ENCODE measurements around the gene IFIT2. TPM values are rescaled to one million over a fixed set of nuclear protein-coding genes. Genes with fewer than 3 reads are reported as not detected.
"Not testable (repeated sequence)": the region's sequence is repeated elsewhere in the genome, so short reads cannot be mapped to it uniquely, and the experiment has no call there.

The IFIT2 gene
- polyA plus RNA-seq, 6 donors from 2014 or later = 9.4 to 22.7 (median 14.0) TPM

- peaks cover 0 to 18% of the 10 kb centered on the region in 2 donors for H3K36me3 Mint-ChIP-seq
- ATAC-seq (ENCODE audit: low read depth in 2 of 2); DNase-seq; H3K9me3 Mint-ChIP-seq; H3K27ac Mint-ChIP-seq; H3K4me3 Mint-ChIP-seq; H3K27me3 Mint-ChIP-seq; H3K4me1 Mint-ChIP-seq: not testable (repeated sequence)
These were observed 16.2 kb downstream of the IFIT2 start for GRCh38 chr10:89318047-89318446.

GRCh38 chr10:89325081-89325480 lies 23.2 kb downstream of the IFIT2 start:
- not testable (repeated sequence) for H3K9me3 Mint-ChIP-seq; ATAC-seq (ENCODE audit: low read depth in 2 of 2); DNase-seq; H3K36me3 Mint-ChIP-seq; H3K27me3 Mint-ChIP-seq; H3K27ac Mint-ChIP-seq
- Mint-ChIP-seq H3K4me3 (peak overlapping the region in 1 of 8 donors; percentile 61), H3K4me1 (peaks cover 17 to 37% (median 35%) of the 10 kb centered on the region in 3 donors)

- H3K4me3 Mint-ChIP-seq = peak overlapping the region in 3 of 8 donors; percentile 4 to 61 (median 9)
These were observed 24.0 kb downstream of the IFIT2 start for GRCh38 chr10:89325856-89326255.

GRCh38 chr10:89327803-89328441 lies 26.1 kb downstream of the IFIT2 start, which contains the start of gene IFIT3:
Gene IFIT3, plus strand, starts transcription at chr10:89327997. Its CDS starts 77 bp downstream, at chr10:89328074.
- Mint-ChIP-seq H3K9me3 (no peaks in the 10 kb centered on the region), H3K36me3 (no peaks in the 10 kb centered on the region), H3K4me1 (peaks cover 27 to 58% (median 50%) of the 10 kb centered on the region in 3 donors), H3K27ac (peak within 1 kb of the TSS; percentile 57 to 93 (median 84)), H3K27me3 (no peaks in the 10 kb centered on the region), H3K4me3 (peak within 1 kb of the TSS; percentile 80 to 98 (median 87))
- DNase-seq (peak; percentile 42), ATAC-seq (ENCODE audit: low read depth in 2 of 2) (peak; percentile 40)

More at GRCh38 chr10:89325856-89326255, 24.0 kb downstream of the IFIT2 start:
- not testable (repeated sequence) for H3K9me3 Mint-ChIP-seq; ATAC-seq (ENCODE audit: low read depth in 2 of 2); H3K27me3 Mint-ChIP-seq; H3K36me3 Mint-ChIP-seq; DNase-seq
- Mint-ChIP-seq H3K4me1 (peaks cover 17 to 41% (median 40%) of the 10 kb centered on the region in 3 donors), H3K27ac (peak overlapping the region in 1 of 6 donors; percentile 15)

GRCh38 chr10:89329151-89329550 lies 27.3 kb downstream of the IFIT2 start:
- ATAC-seq (ENCODE audit: low read depth in 2 of 2) (no peak), DNase-seq (no peak)
- Mint-ChIP-seq H3K4me1 (peaks cover 34 to 70% (median 62%) of the 10 kb centered on the region in 3 donors), H3K27ac (peak overlapping the region in 3 of 6 donors; percentile 33 to 89 (median 79)), H3K27me3 (no peaks in the 10 kb centered on the region), H3K36me3 (no peaks in the 10 kb centered on the region), H3K9me3 (no peaks in the 10 kb centered on the region), H3K4me3 (peak overlapping the region in 4 of 8 donors; percentile 54 to 98 (median 76))

GRCh38 chr10:89330014-89330413 lies 28.2 kb downstream of the IFIT2 start:
- not testable (repeated sequence) for H3K9me3 Mint-ChIP-seq; H3K27me3 Mint-ChIP-seq; DNase-seq; H3K36me3 Mint-ChIP-seq; ATAC-seq (ENCODE audit: low read depth in 2 of 2)
- peaks cover 35 to 76% (median 62%) of the 10 kb centered on the region in 3 donors for H3K4me1 Mint-ChIP-seq
- peak overlapping the region; percentile 63 to 93 (median 76) for H3K27ac Mint-ChIP-seq
- H3K4me3 Mint-ChIP-seq = peak overlapping the region in 6 of 8 donors; percentile 23 to 80 (median 34)

- no peak for ATAC-seq (ENCODE audit: low read depth in 2 of 2)
- H3K36me3 Mint-ChIP-seq = no peaks in the 10 kb centered on the region
- peak overlapping the region in 6 of 8 donors; percentile 22 to 80 (median 48) for H3K4me3 Mint-ChIP-seq
- no peaks in the 10 kb centered on the region for H3K27me3 Mint-ChIP-seq
- no peak for DNase-seq
- H3K27ac Mint-ChIP-seq = peak overlapping the region in 4 of 6 donors; percentile 73 to 96 (median 82)
- H3K9me3 Mint-ChIP-seq = no peaks in the 10 kb centered on the region
- H3K4me1 Mint-ChIP-seq = peaks cover 35 to 81% (median 62%) of the 10 kb centered on the region in 3 donors
These were observed 28.8 kb downstream of the IFIT2 start for GRCh38 chr10:89330537-89331212.

- H3K27ac Mint-ChIP-seq = peak overlapping the region; percentile 79 to 98 (median 96)
- not testable (repeated sequence) for ATAC-seq (ENCODE audit: low read depth in 2 of 2); H3K36me3 Mint-ChIP-seq
These were observed 29.8 kb downstream of the IFIT2 start for GRCh38 chr10:89331487-89332122.

GRCh38 chr10:89332123-89332633 lies 30.3 kb downstream of the IFIT2 start:
- H3K4me3 Mint-ChIP-seq = peak overlapping the region; percentile 80 to 92 (median 86)
- DNase-seq = peak; percentile 64
- ATAC-seq (ENCODE audit: low read depth in 2 of 2) = peak; percentile 47 to 62
- peak overlapping the region; percentile 79 to 98 (median 96) for H3K27ac Mint-ChIP-seq
- H3K9me3 Mint-ChIP-seq = no peaks in the 10 kb centered on the region
- no peaks in the 10 kb centered on the region for H3K27me3 Mint-ChIP-seq
- H3K36me3 Mint-ChIP-seq = no peaks in the 10 kb centered on the region
- peaks cover 31 to 77% (median 55%) of the 10 kb centered on the region in 3 donors for H3K4me1 Mint-ChIP-seq

More at GRCh38 chr10:89331487-89332122, 29.8 kb downstream of the IFIT2 start:
- not testable (repeated sequence) for H3K27me3 Mint-ChIP-seq, DNase-seq, H3K9me3 Mint-ChIP-seq
- H3K4me3 Mint-ChIP-seq = peak overlapping the region; percentile 80 to 92 (median 86)
- H3K4me1 Mint-ChIP-seq = peaks cover 35 to 83% (median 61%) of the 10 kb centered on the region in 3 donors

GRCh38 chr10:89335226-89335625 lies 33.4 kb downstream of the IFIT2 start:
- peaks cover 17 to 48% (median 26%) of the 10 kb centered on the region in 3 donors for H3K4me1 Mint-ChIP-seq
- H3K27ac Mint-ChIP-seq = peak overlapping the region in 4 of 6 donors; percentile 37 to 79 (median 65)
- DNase-seq = no peak
- no peak for ATAC-seq (ENCODE audit: low read depth in 2 of 2)
- H3K4me3 Mint-ChIP-seq = peak overlapping the region in 1 of 8 donors; percentile 65
- H3K27me3 Mint-ChIP-seq = no peaks in the 10 kb centered on the region
- no peaks in the 10 kb centered on the region for H3K9me3 Mint-ChIP-seq
- peaks cover 14 to 17% of the 10 kb centered on the region in 2 donors for H3K36me3 Mint-ChIP-seq

- peaks cover 17 to 42% (median 20%) of the 10 kb centered on the region in 3 donors for H3K4me1 Mint-ChIP-seq
- H3K9me3 Mint-ChIP-seq = no peaks in the 10 kb centered on the region
- H3K4me3 Mint-ChIP-seq = peak overlapping the region in 1 of 8 donors; percentile 51
- DNase-seq (no peak), ATAC-seq (ENCODE audit: low read depth in 2 of 2) (no peak)
- H3K27ac Mint-ChIP-seq = peak overlapping the region in 2 of 6 donors; percentile 5 to 15
- peaks cover 14 to 18% of the 10 kb centered on the region in 2 donors for H3K36me3 Mint-ChIP-seq
- H3K27me3 Mint-ChIP-seq = no peaks in the 10 kb centered on the region
These were observed 34.4 kb downstream of the IFIT2 start for GRCh38 chr10:89336241-89336640.

GRCh38 chr10:89337484-89337883 lies 35.6 kb downstream of the IFIT2 start:
- Mint-ChIP-seq H3K36me3 (peaks cover 14 to 18% of the 10 kb centered on the region in 2 donors), H3K4me3 (no peak overlapping the region), H3K9me3 (no peaks in the 10 kb centered on the region), H3K4me1 (peaks cover 12 to 29% (median 16%) of the 10 kb centered on the region in 3 donors), H3K27me3 (no peaks in the 10 kb centered on the region), H3K27ac (no peak overlapping the region)
- ATAC-seq (ENCODE audit: low read depth in 2 of 2) (no peak), DNase-seq (no peak)

- Mint-ChIP-seq H3K36me3 (peaks cover 14 to 28% of the 10 kb centered on the region in 2 donors), H3K27ac (no peak overlapping the region), H3K4me3 (no peak overlapping the region), H3K9me3 (no peaks in the 10 kb centered on the region), H3K27me3 (no peaks in the 10 kb centered on the region), H3K4me1 (peaks cover 5 to 17% (median 5%) of the 10 kb centered on the region in 3 donors)
- DNase-seq (no peak), ATAC-seq (ENCODE audit: low read depth in 2 of 2) (no peak)
These were observed 36.9 kb downstream of the IFIT2 start for GRCh38 chr10:89338713-89339112.
